Right ventricle myocardium inferior (tissue), 1 donor: Measurements from ENCODE around the gene CFAP58. TPM values are rescaled to one million over a fixed set of nuclear protein-coding genes. Genes with fewer than 3 reads are reported as not detected.
A peak's percentile ranks its signal among the peaks of the same experiment; 100 is the strongest.

ENCODE experiments used
- ATAC-seq: fragments of 200-7000 bp; cut with Tn5 transposase; one replicate; pipeline ENCODE4 v1.9.1; 2020; ENCODE audit warnings: mild to moderate bottlenecking, moderate library complexity
- DNase-seq: peaks from one replicate; pipeline ENCODE4 v3.0.0; 2021; ENCODE audit errors: missing footprints
- intact Hi-C: fragments of 100-400 bp; cut with DNase I; formaldehyde crosslinking; loops from one replicate; pipeline ENCODE4 v1.11.0; 2022
- total RNA-seq: library from RNA; stranded (reverse); fragmentation: NEBNext Ultra II Directional; extraction: Animal tissue kit (Norgen Biotek cat#: 25700); gene quantifications from one replicate; pipeline ENCODE4 v1.2.1, GENCODE V29; 2021
- donor health status: DM: no; HTN: yes; CAD: no; lungs with severe emphysema.

The CFAP58 gene
- total RNA-seq, 1 donor from 2014 or later = 1.1 TPM

DNA sequence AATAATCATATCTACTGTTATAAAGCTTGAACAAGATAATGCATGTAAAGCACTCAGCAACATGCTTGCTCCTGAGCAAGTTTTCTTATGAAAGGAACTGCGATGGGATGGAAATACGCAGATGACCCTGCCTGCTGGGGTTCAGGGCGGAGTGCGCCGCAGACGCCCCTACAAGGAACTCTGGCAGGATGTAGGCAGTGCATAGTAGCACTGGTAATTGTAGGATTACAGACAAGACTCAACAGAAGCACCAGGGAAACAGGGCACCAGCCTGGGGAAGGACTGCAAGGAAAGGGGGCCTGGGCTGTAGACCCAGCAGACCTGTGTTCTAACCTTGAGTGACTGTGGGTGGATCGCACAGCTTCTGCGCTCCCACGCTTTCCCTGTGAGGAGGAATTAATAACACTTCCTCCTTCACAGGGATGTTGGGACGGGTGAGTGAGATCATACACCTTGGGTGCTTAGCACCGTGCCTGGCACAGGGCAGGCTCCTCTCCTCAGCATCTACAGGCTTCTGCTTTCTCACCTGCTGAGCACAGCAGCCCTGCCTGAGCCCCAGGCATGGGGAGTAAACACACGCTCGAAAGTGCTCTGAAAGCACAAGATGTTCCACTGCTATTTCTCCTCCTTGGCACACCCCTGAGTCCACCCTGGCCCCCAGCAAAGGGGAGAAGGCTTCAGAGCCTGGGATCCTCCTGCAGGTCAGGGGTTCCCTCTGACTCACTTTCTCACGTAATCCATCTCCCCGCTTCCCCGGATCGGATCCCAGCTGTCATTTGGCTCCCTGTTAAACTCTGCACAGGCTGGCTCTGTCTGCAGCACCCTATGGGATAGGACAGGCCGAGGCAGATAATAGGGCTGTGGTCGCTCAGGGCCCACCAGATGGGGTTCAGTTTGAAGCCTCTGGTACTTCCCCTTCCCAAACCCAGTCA, 34.6 kb upstream of the CFAP58 start:
- ATAC-seq (no peak), DNase-seq (no peak)
- intact Hi-C loops = no loop called here

DNA sequence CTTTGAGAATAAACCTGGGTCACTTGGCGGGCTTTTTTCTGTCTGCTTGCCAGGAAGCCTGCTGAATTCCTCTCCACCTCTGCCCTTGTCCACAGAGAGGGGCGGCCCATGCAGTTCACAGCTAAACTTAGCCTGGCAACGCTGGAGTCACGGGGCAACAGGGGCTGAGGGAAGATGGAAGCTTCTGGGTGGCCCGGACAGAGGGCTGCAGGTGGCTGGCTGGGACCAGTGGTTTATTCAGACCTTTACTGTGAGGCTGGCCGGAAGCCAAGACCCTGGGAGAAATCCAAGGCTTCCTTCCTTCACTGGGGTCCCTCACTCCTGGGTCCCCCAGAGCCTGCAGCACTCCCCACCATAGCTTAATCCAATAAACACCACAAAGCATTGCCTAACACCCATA, 32.4 kb upstream of the CFAP58 start:
- no peak for DNase-seq
- intact Hi-C loops = no loop called here
- no peak for ATAC-seq

DNA sequence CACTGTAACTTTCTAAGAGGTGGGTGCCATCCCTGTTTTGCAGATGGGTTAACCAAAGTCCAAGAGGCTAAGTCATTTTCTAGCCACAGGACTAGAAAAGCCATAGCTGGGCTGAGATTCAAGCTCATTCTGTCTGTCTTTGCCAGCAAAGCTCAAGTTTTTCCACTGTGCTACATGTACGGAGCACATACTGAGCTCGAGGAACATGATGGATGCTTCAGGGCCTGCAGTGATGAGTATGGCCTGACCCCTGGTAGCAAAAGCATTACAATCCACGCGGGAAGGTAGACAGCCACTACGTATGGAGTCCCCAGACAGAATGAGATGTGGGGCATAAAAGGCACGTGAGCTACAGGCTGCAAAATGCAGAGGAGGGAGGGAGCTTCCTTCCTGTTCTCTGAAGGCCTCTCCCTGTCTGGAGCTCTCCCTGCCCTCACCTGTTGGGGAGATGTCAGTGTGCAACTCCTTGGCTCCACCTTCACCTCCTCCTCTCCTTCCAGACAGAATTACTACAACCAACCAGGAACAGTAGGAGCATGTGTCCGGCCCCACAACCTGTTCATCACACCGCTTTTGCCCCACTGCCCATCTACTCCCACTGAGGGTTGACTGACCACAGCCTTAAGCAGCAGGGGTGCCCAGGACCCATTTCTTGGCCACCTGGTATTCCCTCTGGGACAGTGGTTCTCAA, 31.8 kb upstream of the CFAP58 start:
- no peak for DNase-seq
- intact Hi-C loops = no loop called here
- no peak for ATAC-seq

DNA sequence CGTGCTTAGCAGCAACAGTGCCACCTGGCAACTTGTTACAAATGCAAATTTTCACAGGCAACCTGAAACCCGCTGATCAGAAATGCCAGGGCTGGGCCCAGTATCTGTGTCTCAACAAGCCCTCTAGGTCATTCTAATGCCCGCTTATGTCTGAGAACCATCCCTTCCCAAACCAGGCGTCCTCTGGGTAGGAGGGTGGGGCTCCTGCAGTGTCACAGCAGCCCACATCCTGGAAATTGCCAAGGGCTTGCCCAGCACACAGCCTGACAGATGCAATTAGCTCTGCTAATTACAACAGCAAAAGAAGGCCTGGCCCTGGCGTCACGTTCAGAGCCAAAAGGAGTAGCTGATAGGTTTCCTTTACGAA, 31.2 kb upstream of the CFAP58 start:
- DNase-seq = no peak

DNA sequence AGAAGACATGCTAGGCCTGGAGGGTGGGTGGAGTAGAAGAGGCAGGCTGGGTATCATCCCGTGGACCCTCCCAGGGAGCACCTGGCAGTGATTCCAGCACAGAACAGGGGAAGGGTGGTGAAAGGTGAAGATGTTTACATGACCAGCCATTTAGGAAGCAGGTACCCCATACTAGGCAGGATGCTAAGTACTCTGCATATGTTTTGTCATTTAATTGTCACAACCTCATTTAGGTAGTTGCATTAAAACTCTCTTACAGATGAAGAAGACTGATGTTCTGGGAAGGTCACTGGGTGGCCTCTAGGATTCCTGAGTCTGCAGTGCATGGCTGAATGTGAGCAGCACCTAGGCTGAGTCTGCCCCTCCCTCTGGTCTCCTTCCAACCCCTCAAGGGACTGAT, 30.5 kb upstream of the CFAP58 start:
- no peak for DNase-seq
- intact Hi-C loops = no loop called here

More for the DNA sequence above, 31.2 kb upstream of the CFAP58 start:
- ATAC-seq = peak; percentile 18
- intact Hi-C loops = no loop called here

DNA sequence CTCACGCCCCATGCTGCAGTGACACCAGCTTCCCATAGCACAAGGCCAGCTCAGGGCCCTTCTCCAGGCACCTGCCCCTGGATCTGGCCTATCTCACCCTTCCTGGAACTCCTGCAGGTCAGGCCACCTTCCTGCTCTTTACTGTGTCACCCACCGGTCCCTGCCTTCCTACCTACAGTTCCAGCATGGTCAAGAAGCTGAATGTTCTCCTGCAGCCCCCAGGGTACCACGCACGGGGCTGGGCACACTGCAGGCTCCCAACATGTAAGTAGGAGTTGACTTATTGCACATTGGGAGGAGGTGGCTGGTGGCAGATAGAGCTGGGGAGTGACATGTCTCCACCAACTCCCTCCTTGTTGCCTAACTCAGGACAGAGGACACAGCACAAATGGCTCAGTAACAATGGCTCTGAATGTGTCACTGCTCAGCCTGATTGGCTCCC, 29.9 kb upstream of the CFAP58 start:
- no peak for DNase-seq
- no peak for ATAC-seq

More for the DNA sequence above, 30.5 kb upstream of the CFAP58 start:
- ATAC-seq = no peak

DNA sequence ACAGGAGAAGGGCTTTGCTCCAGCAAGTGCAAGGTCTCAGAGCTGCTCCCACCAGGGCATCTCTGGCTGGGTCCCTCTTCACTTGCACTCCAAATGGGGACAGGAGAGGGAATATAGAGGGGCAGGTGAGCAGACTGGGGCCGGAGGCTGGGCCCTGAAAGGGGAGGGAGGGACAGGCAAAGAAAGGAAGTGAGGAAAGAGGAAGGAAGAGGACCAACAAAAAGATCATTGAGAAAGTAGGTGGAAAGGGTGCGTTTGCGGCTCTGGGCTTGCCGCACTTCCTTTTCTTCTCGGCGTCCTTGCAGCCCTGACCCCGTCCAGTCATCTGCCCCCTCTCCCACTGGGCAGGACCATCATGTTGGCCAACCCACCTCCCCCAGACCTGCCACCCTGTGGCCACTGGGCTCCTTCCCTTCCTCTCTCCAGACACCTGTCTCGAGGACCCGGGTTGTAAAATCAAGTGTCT, 29.4 kb upstream of the CFAP58 start:
- ATAC-seq (no peak), DNase-seq (peak; percentile 88)
- intact Hi-C loops = no loop called here

More for the DNA sequence above, 29.9 kb upstream of the CFAP58 start:
- intact Hi-C loops = no loop called here

DNA sequence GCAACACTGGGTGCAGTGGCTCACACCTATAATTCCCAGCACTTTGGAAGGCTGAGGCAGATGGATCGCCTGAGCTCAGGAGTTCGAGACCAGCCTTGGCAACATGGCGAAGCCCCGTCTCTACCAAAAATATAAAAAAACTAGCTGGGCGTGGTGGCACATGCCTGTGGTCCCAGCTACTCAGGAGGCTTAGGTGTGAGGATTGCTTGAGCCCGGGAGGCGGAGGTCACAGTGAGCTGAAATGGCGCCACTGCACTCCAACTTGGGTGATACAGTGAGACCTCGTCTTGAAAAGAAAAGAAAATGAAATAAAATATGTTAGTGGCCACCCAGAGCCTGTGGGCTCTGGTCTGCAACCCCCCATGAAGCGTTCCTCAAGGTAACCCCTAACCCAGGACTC, 28.7 kb upstream of the CFAP58 start:
- ATAC-seq (no peak), DNase-seq (no peak)
- intact Hi-C loops = no loop called here

DNA sequence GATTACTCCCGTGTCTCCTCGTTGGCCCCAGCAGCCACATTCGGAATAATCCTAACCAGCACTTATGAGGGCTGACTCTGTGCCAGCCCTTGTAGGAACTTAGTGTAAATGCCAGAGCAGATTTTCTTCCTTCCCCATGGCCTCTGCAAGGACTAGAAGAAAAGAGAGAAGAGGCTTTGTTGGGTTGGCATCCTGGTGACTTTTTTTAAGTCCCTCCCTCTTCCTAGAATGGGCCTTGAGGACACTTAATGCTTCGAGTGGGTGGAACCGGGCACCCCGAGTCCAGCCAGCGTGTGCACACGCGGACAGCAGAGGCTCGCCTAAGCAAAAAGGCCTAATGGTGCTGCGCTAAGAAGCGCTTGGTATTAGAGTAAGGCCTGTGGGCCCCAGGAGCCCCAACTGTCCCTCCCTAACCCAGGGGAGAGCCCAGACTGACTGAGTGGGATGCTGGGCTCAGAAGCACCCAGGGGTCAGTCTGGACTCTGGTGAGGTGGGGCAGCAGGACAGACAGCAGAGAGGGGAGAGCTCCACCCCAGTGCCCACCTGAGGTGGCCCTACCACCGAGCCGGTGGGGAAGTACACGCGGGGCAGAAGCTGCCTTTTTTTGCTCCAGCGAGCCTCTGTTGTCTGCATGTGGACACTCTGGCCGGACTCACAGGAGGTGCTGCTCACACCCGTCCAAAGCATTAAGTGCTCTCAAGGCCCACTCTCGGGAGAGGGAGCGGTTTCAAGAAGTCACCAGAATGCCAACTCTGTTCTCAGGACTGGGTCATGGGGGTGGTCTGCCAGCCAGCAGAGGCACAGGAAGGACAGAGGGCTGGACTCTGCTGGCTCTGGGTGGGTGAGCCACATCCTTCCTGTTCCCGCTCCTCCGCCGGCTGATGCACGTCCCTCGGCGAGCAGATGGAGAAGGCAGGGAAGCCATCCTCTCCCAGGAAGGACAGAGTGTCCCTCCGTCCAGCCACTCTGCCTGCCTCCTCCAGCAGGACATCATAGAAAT, 27.9 kb upstream of the CFAP58 start:
- DNase-seq = peak; percentile 81
- intact Hi-C loops = no loop called here
- ATAC-seq = peak; percentile 11

DNA sequence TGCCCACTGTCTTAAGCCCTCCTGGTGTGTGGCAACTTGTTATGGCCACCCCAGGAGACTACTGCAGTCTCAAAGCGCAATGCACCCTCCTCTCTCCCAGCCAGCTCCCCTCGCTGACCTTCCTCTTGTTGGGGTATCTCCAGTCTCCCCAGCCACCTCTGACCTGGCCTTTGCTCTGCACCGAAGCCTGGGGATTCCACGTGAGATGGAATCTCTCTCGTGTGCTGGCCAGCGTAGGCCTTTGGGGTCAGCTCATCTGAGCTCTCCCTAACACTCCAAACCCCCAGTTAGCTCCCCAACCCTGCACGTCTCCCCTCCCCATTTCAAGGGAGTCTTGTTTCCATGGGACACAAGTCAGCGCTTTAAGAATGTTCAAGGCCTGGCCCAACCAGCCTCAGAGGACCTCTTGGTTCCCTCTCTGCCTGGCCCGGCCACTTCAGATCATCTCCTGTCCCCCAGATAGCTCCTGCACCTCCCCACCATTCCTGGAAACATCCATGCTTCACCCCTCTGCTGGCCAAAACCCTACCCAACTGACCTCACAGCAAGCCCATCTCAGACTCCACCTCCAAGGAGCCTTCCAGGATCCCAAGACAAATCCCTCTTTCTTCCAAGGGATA, 26.5 kb upstream of the CFAP58 start:
- ATAC-seq (no peak), DNase-seq (no peak)
- intact Hi-C loops = no loop called here

DNA sequence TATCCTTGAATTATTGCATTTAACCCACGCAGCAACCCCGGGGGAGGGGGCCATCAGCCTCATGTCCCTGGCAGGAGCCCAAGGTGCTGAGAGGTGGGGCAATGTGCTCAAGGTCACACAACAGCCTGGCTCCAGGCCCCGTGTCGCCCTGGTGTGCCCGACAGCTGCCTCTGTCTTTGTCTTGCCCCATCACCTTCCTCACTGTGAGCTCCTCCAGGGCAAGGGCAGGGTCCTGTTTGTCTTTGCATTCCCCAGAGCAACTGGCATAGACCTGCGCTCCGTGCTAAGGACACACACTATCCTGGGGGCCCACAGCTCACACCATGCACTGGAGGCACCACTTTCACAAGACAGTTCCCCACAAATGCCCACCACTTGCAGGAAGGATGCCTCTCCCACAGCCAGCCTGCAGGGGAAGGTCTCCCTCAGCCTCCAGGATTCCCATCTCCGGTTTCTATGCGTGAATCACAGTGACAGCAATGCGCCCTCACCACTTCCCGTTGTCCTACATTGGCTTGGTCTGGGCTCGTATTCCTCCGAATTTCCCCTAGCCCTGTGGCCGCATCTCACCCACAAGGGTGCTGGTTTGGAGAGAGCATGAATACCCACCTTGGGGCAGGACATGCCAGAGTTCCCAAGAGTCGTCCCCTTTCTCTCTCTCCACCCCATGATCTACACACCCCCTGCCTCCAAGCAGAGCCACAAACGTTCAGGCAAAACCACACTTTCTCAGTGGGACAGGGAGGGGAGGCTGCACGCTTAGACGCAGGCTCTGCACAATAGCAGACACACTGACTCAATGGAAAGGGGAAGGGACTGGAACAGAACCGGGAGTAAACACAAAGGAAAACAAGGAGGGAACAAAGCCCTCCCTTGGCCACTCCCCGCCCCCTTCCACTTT, 25.6 kb upstream of the CFAP58 start:
- DNase-seq = no peak
- ATAC-seq = no peak

DNA sequence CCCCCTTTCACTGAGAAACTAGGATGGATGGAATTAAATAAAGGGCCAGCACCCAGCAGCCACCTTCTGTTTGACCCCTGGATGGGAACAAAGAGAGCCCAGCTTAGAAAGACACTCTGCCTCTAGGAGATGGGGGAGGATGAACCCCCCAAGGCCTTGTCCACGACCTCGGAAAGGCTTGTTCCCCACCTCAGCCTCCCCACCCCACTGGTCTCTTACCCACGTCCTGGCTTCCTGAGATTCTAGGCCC, 25.1 kb upstream of the CFAP58 start:
- DNase-seq = no peak
- intact Hi-C loops = no loop called here
- ATAC-seq = no peak

More for the DNA sequence above, 25.6 kb upstream of the CFAP58 start:
- intact Hi-C loops = no loop called here

DNA sequence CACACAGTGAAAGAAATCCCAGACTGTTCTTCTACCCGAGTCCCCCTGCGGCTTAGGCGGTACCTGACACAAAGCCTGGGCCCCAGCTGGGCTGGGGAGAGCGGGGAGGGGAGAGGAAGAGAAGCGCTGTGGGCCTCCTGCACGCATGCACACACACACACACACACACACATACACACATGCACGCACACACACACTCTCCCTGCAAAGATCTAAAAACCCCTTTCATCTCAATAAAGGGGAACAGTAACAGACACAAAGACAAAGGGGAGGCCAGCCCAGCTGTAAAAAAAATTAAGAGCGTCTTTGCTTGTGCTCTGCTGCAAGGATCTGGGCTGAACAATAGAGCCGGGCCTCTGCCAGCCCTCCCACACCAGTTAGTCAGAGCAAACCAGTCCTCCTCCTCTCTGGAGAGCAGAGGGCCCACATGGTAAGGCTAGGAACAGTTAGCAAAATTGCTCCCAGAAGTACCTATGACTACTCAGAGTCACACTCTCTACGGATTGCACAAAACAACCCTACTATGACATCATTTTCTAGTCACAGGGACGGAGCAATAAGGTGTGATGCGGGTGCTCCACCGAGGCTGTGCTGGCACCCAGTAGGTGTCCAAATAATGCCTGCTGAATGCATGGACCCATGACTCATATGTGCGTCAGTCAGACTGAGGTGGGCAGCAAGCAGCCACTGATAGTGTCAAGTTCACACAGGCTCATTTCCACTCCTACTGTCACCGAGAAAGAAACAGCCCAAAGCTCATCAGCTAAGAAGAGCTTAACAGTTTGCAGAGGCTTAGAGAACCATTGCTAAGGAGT, 24.5 kb upstream of the CFAP58 start:
- ATAC-seq (no peak), DNase-seq (no peak)
- intact Hi-C loops = no loop called here

DNA sequence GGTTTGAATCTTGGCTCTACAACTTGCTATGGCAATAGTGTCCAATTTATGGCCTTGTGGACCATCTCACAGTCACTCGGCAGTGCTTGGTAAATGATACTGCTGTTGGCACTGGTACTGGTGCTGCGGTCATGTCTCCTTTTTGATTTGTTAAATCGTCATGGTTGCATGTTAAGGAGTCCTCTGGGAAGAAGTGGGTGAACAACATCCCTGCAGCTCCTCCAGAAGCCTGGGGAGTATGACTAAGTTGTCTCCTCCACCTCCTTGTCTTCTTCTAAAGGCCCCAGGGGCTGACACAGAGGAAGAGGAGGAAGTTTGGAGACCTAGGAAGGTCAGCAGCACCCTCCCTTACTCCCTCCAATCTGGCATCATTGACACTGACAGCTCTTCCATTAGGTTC, 23.9 kb upstream of the CFAP58 start:
- ATAC-seq = no peak
- DNase-seq = no peak
- intact Hi-C loops = no loop called here

DNA sequence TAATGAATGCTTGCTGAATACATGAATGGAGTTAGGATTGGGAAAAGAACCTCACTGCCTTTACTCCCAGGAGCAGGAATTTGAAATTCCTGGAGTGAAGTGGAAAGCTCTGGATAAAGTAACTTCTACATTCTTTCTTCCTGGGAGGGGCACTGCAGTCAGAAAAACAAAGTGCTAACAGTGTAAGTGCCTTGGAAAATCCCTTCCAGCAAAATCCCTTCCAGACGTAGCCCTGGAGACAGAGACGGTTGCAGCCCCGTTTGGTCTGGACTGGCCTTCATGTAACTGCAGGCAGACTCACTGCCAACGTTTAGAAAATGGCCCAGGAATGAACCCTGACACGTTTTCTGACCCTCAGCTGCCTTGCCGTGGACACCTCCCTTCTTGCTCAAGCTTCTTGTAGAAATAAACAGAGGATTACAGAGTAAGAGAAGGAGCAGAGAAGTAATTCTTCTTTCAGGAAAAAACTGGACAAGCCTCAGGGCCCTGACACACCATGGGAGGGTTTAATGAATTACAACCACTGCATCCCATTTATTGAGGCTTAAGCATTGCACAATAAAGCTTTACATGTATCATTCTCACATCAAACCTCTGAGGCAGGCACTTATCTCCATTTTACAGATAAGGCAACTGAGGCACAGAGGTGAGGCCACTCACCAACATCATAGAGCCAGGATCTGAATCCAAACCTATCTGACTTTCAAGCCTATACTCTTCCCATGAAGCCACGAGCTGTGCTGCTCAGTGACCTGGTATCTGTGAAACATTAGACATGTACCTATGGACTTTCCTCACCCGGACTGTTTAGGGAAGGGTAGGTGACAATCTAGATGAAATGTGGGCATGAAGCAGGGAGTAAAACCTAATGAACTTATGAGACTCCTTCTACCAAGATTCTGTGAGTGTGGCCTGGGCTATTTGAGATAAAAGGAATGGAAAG, 23.2 kb upstream of the CFAP58 start:
- ATAC-seq = peak; percentile 57
- DNase-seq = no peak
- intact Hi-C loops = no loop called here
